Measurements from ENCODE around the gene PHETA1.

The PHETA1 gene

GRCh38 chr12:111368291-111368787 lies 556 bp downstream of the PHETA1 start:
- no peak for DNase-seq (ENCODE audit: low read depth)

DNA sequence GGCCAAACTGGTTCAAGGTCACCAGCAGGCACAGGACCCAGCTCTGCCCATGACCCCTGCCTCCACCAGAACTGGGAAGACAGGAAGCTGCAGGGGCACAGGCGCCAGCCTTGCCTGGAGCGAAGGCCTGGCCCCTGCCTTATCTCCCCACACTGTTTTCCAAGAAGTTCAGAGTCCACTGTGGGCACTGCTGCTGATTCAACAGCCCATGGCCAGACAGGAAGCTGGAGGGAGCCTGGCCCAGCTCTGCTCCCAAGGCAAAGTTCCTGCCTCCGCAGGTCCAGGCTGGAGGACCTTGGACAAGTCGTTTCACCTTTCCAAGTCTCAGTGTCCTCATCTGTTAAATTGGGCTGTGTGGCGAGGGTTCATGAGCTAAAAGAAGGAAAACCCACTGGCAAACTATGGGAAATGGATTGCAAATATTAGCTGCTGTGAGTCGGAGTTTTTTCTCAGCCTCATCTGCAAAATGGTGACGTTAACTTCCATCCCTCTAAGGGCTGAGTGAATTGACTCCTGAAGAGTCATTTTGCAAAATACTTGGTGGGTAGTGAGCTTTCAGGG lies 1.2 kb downstream of the PHETA1 start:
- DNase-seq (ENCODE audit: low read depth): no peak

DNA sequence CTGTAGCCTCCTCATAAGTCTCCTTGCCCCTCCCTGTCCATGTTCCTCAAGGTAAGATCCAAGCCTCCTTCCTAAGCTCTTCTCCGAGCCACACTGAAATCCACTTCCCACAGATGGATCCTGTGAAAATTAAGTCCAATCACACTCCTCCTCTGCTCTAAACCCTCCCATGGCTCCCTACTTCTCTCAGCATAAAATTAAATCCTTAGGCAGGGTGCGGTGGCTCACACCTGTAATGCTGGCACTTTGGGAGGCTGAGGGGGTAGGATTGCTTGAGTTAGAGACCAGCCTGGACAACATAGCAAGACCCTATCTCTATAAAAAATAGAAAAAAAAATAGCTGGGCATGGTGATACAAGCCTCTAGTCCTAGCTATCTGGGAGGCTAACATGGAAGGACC lies 2.3 kb downstream of the PHETA1 start:
- DNase-seq (ENCODE audit: low read depth): no peak

DNA sequence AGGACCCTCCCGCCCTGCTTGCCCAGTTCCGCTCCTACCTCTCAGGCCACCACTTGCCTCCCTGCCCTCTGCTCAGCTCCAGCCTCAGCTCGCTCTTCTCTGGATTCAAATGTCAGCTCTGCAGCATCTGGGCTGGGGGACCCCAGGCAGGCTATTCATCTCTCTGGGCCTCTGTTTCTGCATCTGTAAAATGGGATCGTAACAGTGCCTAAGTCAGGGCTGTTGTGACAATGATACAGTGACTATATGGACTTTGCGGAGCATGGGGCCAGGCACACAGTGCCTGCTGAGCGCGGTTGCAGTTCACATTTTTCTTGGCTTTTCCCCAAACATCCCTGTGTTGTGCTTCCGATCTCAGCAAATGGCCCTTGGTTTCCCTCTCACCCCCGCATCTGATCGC lies 2.8 kb downstream of the PHETA1 start:
- no peak for DNase-seq (ENCODE audit: low read depth)

- DNase-seq (ENCODE audit: low read depth): no peak
Measured at GRCh38 chr12:111363578-111363977, 5.3 kb downstream of the PHETA1 start.

DNA sequence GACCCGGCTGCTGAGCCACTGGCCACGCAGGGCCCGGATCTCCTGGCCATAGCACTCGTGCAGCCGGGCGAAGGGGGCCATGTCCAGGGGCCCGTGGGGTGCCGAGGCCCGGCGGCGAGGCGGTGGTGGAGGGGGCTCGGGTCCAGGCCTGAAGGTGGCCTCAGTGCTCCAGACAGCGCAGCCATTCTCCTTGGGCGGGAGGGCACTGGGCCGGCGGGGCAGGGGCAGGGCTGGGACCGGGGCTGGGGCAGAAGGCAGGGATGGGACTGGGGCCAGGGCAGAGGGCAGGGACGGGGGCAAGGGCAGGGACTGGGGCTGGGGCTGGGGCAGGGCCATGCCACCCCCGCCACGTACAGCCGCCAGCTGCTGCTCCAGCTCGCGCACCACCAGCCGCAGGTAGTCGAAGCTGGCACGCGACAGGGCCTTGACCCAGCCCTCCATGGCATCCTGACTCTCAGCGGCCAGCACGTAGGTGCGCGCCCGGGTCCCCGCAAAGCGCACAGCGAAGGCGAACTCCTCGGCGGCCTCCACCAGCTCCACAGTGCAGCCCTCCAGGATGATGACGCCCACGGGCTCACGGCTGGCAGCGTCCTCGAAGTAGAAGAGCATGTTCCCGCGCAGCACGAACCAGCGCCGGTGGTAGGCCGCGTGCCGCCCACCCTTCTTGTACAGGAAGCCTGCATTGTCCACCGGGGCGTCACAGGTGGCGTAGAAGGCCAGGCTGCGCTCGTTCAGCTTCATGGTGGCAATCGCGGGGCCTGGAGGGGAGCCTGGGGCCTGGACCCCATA lies 6.0 kb downstream of the PHETA1 start:
- no peak for DNase-seq (ENCODE audit: low read depth)

DNA sequence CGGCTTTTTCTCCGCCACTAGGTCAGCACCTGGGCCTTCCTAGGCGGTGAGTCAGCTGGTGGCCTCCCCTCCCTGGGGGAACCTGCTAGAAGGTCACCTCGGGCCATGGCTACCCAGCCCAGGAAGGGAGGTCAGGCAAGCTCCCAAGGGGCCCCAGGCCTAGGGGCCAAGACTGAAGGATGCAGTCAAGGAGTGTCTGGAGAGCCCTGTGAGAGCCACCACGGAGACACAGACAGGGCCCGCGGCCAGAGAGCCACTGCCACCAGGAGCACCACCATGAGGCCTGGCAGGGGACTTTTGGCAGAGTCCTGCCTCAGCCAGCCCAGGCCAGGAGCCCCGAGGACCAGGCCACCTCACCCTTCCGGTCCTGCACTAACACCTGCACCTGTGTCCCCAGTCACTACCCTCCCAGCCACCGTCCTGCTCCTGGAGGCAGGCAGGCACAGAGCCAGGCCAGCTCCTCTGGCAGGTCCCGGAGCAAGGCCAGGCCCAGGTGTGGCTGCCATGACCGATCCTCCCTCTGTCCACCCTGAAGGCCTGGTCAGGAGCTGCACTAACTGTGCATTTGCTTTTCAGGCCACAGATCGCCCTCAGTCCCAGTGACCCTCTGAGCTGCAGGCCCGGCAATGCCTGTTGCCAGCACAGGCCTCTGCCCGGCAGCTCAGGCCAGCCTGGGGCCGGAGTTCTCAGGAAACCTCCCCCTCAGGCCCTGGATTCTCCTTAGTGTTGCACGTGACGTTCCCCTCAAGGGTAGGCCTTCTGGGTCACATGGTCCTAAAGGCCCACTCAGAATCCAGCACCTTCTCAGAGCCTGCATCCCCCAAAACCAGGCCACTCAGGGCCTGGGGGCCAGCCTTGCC lies 6.9 kb downstream of the PHETA1 start:
- DNase-seq (ENCODE audit: low read depth): no peak

GRCh38 chr12:111361073-111361716 lies 7.7 kb downstream of the PHETA1 start:
- no peak for DNase-seq (ENCODE audit: low read depth)

DNA sequence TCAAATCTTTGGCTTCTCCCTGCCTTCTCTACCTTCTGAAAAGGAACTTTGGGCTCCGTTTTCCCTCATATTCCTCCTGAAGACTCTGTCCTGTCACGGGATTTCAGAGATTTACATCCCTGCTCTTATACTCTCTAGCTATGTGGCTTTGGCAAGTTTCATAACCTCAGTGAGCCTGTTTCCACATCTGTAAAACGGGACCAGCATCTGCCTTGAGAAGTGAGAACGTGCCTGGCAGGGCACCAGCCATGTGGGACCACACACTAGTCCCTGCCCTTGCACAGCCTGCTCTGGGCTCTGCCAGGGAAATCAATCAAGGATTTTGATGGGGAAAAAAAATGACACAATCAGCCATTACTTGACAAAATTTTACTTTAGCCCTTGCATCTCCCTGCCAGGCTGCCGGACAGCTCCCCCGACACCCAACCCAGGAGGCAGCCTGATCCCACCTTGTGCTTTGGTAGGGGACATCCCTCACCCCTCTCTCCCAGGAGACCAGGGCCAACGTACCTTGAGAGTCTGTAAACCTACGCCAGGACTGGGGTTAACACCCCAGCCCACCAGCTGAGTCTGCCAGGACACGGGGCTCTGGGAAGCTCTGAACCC lies 8.5 kb downstream of the PHETA1 start:
- DNase-seq (ENCODE audit: low read depth): no peak

- DNase-seq (ENCODE audit: low read depth): no peak
Measured at GRCh38 chr12:111359914-111360276, 9.0 kb downstream of the PHETA1 start.

GRCh38 chr12:111359231-111359913 lies 9.5 kb downstream of the PHETA1 start:
- no peak for DNase-seq (ENCODE audit: low read depth)

- no peak for DNase-seq (ENCODE audit: low read depth)
Measured at GRCh38 chr12:111355201-111355925, 13.5 kb downstream of the PHETA1 start.

DNA sequence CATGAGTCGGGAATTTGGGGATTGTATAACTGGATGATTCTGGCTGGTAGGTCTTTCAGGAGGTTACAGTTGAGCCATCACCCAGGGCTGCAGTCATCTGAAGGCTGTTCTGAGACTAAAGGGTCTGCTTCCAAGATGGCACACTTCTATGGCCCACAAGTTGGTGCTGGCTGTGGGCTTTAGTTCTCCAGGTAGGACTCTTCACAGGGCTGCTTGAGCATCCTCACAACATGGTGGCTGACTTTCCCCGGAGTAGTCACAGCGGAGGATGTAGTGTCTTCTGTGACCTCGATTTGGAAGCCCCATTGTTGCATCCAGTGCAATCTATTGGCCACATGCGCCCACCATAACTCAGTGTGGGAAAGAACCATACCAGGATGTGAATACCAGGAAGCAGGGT lies 14.4 kb downstream of the PHETA1 start:
- DNase-seq (ENCODE audit: low read depth): no peak

DNA sequence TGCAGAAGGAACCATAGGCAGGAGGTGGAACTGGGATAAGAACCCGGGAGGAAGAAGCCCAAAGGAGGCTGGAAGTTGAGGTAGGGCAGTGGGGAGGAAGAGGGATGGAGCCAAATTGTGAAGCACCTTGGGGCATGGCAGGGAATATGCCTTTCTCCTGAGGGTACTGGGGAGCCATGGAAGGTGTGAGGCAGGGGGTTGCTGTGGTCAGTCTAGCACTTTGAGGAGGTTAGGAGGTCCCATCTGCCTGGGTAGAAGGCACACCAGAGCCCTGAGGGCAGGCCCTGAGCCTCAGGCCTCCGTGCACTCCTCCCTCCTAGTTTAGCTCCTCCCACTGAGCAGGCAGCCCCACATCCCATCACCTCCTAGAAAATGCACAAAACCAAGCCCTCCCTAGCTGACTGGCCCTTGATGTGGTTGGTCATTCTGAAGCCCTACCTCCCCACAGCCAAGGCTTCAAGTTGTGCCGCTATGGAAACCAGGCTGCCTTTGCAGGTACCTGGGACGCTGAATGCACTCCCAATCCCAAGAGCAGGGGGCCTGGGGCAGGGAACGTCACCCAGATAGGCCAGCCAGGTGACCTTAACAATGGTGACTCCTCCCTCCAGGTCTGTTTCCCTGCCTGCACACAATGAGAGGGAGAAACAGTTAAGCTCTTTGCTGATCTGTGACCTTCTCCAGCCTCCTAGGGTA lies 15.1 kb downstream of the PHETA1 start:
- DNase-seq (ENCODE audit: low read depth): no peak

DNA sequence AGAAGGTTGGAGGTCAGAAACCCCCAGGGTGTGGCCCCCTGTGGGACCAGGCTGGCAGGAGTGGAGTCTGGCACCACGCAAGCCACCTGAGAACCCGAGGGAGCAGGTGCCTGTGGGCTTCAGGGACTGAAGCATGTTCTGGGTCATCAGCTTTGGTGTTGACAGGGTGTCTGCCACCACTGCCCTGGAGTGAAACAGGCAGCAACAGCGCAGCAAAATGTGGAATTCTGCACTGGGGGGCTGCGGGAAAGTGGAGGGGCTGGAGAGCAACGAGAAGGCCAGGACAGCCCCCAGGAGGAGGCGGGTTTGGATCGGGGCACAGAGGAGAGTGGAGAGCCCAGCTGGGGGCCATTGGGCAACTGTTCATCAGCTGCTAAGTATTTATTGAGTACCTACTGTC lies 15.9 kb downstream of the PHETA1 start:
- no peak for DNase-seq (ENCODE audit: low read depth)

DNA sequence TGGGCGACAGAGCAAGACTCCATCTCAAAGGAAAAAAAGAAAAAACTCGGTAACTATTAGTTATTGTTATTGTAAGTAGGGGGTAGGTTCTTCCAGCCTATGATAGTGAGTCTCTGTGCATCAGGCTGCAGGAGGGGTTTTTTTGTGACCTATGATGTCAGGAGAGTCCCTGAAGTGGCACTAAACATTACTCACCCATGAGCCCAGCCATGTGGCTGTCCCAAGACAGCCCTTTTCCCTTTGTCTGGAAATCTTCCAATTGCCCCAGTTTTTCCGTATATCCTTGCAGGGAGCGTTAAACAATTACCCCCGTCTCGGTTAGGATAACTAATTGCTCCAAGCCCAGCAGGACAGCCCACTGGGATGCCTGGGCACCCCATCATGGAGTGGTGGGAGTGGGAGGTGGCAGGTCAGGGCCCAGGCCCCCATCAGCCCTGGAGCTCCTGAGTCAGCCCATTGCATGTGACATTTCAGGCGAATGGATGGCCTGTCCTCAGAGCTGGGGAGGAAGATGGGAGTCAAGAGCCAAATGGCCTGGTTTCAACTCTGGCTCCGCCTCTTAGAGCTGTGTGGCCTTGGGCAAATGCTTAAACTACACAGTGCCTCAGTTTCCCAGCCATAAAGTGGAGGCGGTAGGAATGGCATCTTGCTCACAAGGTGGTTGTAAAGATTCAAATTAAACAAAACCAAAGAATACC lies 16.4 kb downstream of the PHETA1 start:
- DNase-seq (ENCODE audit: low read depth): no peak

DNA sequence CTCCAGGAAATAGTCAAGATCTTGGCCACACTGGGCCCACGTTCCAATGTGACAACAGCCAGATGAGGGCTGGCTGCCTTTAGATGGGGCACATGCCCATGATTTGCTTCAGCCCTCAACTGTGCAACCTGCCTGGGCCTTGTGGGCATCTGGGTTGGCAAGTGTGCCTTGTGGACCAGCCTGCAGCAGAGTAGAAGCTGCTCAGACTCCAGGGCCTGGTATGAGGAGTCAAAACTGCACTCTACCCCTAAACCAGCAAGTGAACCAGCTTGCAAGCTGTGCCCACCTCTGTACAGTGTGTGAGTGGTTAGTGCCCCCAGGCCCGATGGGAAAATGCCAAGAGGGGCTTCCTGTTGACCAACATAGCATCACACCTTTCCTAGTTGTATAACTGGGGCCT lies 17.9 kb downstream of the PHETA1 start:
- no peak for DNase-seq (ENCODE audit: low read depth)

DNA sequence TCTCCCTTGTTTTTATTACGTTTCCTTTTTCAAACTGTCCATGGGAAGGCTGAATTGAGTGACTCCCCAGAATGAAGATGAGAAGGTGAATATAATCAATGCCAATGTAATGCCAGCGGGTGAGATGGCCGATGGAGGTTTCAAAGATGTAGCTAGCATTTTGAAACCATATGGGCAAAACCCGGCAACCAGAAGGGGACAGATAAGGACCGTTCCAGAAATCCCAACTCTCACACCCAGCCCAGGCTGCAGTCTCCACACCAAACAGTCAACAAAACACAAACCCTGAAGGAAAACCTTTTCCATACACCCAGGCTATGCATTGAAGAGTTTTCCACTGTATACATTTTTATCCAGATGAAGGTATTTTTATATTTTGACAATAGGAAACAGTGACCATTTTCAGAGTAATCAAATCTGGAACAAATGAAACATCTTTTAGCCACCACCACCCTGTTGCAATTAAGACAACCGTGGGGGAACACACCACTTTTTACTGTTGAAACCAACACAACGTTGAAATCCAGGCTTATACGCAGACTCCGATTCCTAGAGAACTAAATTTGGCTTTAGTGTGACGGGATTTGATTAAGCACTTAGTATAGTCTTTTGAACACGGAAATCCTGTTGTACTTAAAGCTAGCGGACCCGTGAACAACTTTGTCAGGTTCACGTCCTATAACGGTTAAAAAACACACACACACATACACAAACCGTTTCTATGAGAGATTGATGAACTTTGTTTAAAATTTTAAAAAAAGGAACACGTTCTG lies 19.0 kb downstream of the PHETA1 start:
- no peak for DNase-seq (ENCODE audit: low read depth)

Measured in HS-27A (cell line).